Aorta (tissue), 5 donors: ENCODE data around the gene MYO18A. TPM values are rescaled to one million over a fixed set of nuclear protein-coding genes. Genes with fewer than 3 reads are reported as not detected.
"Not testable (repeated sequence)": the region's sequence is repeated elsewhere in the genome, so short reads cannot be mapped to it uniquely, and the experiment has no call there.

ENCODE experiments used
- ATAC-seq: fragments of 200-7000 bp; cut with Tn5 transposase; one replicate; pipeline ENCODE4 v1.9.1; 2022; ENCODE audit warnings: moderate library complexity; ENCODE audit not compliant: low FRiP score
- DNase-seq, 2 donors: peaks; one replicate each; pipeline ENCODE4 v3.0.0-alpha.2; 2020
- H3K27ac ChIP-seq, 2 donors: one replicate each; pipeline ENCODE4 v1.5.1; 2013; ENCODE audit warnings: low read length in 2 of 2, mild to moderate bottlenecking in 2 of 2, moderate library complexity in 2 of 2, control low read depth in 1 of 2, inconsistent platforms in 1 of 2, low read depth in 1 of 2
- H3K27me3 ChIP-seq, 2 donors: one replicate each; pipeline ENCODE4 v1.6.1; 2013; ENCODE audit warnings: control low read depth in 1 of 2, low read length in 1 of 2, mild to moderate bottlenecking in 1 of 2, moderate library complexity in 1 of 2; ENCODE audit not compliant: insufficient read depth in 2 of 2, control insufficient read depth in 1 of 2
- H3K36me3 ChIP-seq, 2 donors: one replicate each; pipeline ENCODE4 v1.6.1; 2013; ENCODE audit warnings: control low read depth in 1 of 2, low read length in 1 of 2, mild to moderate bottlenecking in 1 of 2; ENCODE audit not compliant: insufficient read depth in 2 of 2, control insufficient read depth in 1 of 2
- H3K4me1 ChIP-seq, 2 donors: one replicate each; pipeline ENCODE4 v1.6.1; 2013; ENCODE audit warnings: low read length in 2 of 2, control low read depth in 1 of 2, mild to moderate bottlenecking in 1 of 2, moderate library complexity in 1 of 2; ENCODE audit not compliant: insufficient read depth in 2 of 2, control insufficient read depth in 1 of 2
- H3K4me3 ChIP-seq, 2 donors: one replicate each; pipeline ENCODE4 v1.5.1; 2013; ENCODE audit warnings: low read length in 2 of 2, control low read depth in 1 of 2, mild to moderate bottlenecking in 1 of 2
- H3K9me3 ChIP-seq: one replicate; pipeline ENCODE4 v1.6.1; 2013; ENCODE audit warnings: mild to moderate bottlenecking, low read length; ENCODE audit not compliant: control insufficient read depth
- WGBS, 2 donors: extraction: QIAGEN DNeasy Blood & Tissue Kit; methylation state at CpG; one replicate each; pipeline ENCODE4 v1.1.7; 2013; 5-methylcytosine and 5-hydroxymethylcytosine counted together
- intact Hi-C, 2 donors: fragments of 100-400 bp; cut with DNase I; formaldehyde crosslinking; loops; one replicate each; pipeline versions ENCODE4 v1.14.2 to v1.15.0; 2022
- polyA plus RNA-seq, 2 donors: library from polyadenylated mRNA; stranded (reverse); fragments of 200-250 nt; gene quantifications; one replicate each; pipeline ENCODE4 v1.2.3, GENCODE V29; 2013
- total RNA-seq, 2 donors: library from RNA; stranded (reverse); fragmentation: NEBNext Ultra II Directional; extraction: Animal tissue kit (Norgen Biotek cat#: 25700); gene quantifications; one replicate each; pipeline ENCODE4 v1.2.1, GENCODE V29; 2021
- donor health status: healthy with polysubstance abuse.
- donor health status: Bipolar disorder and iron deficiency.
- donor health status: DM: no; HTN: no; CAD: no.
- donor health status: DM: no; HTN: no; CAD: no.
- donor health status: DM: yes; HTN: yes; CAD: no.

The MYO18A gene
- total and polyA plus RNA-seq, 4 donors: 17.4 to 116 (median 104) TPM

DNA sequence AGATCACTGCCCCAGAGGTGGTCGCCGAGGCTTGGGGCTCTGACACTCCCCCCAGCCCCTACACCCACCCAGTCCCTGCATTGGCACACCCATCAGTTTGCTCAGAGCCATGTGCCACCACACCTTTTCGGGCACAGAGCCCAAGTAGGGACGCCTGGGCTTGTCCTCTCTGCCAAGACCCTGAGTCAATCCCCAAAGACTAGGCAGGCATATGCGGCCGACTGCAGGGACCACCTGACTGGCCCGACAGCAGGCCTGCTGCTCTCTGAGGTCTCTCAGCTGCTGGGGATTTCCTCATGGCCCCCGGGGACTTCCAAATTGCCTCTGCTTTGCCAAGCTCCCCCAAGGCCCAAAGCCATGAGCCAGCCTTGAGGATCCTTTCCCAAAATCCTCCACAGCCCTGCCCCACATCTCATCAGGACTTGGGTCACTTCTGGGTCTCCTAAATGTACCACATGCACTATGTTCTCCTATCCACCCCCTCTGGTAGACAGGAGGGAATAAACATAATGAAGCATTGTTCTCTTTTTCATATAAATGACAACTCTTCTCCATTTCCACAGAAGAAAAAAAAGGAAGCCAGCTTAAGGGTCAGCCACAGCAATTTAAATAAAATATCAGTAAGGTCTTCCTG, 30.6 kb downstream of the MYO18A start:
- H3K4me3 ChIP-seq: no peak overlapping the region
- H3K27ac ChIP-seq: no peak overlapping the region
- WGBS, 2 donors: 16 to 23% methylated on average over 8 of the region's 8 CpGs
- no peaks in the 10 kb centered on the region for H3K36me3 ChIP-seq
- H3K4me1 ChIP-seq: no peaks in the 10 kb centered on the region
- ATAC-seq (peak; percentile 12), DNase-seq (peak in 1 of 2 donors; percentile 63)
- no peaks in the 10 kb centered on the region for H3K27me3 ChIP-seq
- no peaks in the 10 kb centered on the region for H3K9me3 ChIP-seq
- intact Hi-C loops: loop anchor here (1.0 to 5.0 kb wide), 5 partner anchors 33 to 143 kb away; partner anchors contain the start of genes MYO18A (in 1 of the 2) and NUFIP2 (in 1 of the 2)

DNA sequence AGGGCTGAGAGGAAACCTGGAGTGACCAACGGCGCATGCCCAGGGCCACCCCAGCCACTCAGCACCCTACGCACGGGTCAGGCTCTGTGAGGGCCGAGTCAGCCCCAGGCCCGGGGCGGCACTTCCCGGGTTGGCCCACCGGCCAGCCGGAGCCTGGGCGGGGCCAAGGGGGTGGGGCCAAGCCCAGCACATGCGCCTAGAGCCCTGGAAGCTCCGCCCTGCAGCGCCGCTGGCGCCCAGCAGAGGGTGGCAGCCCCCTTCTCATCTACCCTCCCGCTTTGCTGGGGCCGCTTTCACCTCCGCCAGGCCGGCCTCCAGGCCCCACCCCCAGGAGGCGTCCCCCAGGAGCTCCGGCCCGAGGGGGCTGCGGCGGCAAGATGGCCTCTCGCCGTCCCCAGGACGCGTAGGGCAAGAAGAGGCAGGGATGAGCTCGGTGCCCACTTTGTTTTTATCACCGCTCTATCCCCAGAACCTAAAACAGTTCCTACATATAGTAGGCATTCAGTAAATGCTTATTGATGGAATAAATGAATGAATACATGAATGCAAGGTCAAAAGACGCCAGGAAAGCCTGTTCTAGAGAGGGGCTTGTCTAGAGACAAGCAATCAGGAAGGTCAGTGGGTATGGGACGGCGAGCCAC, 31.3 kb downstream of the MYO18A start:
- H3K36me3 ChIP-seq: no peaks in the 10 kb centered on the region

DNA sequence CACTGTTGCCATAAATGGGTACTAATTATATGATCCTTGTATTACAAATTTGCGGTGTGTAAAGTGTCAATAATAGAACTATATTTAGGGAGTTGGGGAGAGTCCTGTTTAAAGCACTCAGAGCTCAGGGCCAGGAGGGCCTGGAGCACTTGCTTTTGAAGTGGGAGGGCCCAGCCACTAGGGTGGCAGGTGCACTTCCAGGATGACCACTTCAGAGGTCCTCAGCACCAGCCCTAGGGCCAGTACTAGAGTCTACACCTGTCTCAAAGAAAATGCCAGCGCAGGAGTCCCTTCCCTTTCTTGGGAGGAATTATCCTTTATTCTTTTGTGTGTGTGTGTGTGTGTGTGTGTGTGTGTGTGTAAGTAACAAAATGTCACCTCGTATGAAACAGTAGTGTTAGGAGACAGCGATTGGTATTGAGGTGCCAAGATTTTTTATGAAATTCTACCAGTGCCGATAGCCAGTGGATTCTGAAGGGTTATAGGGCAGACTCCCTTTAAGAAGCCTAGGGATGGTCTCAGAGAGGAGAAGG, 31.9 kb downstream of the MYO18A start:
- no peaks in the 10 kb centered on the region for H3K27me3 ChIP-seq
- no peaks in the 10 kb centered on the region for H3K9me3 ChIP-seq
- intact Hi-C loops: loop anchor here (1.0 to 5.0 kb wide), 5 partner anchors 32 to 144 kb away; partner anchors contain the start of genes MYO18A (in 2 of the 2) and NUFIP2 (in 1 of the 2)
- H3K27ac ChIP-seq: peak overlapping the region in 1 of 2 donors; percentile 65
- DNase-seq: no peak
- H3K4me1 ChIP-seq: no peaks in the 10 kb centered on the region
- H3K4me3 ChIP-seq: no peak overlapping the region
- 31 to 33% methylated on average over 5 of the region's 5 CpGs for WGBS, 2 donors
- ATAC-seq: no peak
- no peaks in the 10 kb centered on the region for H3K36me3 ChIP-seq

More for the DNA sequence above, 31.3 kb downstream of the MYO18A start:
- ATAC-seq (peak; percentile 99), DNase-seq (peak; percentile 97 to 98)
- H3K9me3 ChIP-seq: no peaks in the 10 kb centered on the region
- H3K4me3 ChIP-seq: peak overlapping the region in 1 of 2 donors; percentile 37
- 4% methylated on average over 34 of the region's 34 CpGs for WGBS, 2 donors
- peak overlapping the region in 1 of 2 donors; percentile 65 for H3K27ac ChIP-seq
- H3K27me3 ChIP-seq: no peaks in the 10 kb centered on the region
- no peaks in the 10 kb centered on the region for H3K4me1 ChIP-seq
- intact Hi-C loops: loop anchor here (1.0 to 5.0 kb wide), 6 partner anchors 31 to 144 kb away; partner anchors contain the start of genes MYO18A (in 2 of the 2) and NUFIP2 (in 1 of the 2)

DNA sequence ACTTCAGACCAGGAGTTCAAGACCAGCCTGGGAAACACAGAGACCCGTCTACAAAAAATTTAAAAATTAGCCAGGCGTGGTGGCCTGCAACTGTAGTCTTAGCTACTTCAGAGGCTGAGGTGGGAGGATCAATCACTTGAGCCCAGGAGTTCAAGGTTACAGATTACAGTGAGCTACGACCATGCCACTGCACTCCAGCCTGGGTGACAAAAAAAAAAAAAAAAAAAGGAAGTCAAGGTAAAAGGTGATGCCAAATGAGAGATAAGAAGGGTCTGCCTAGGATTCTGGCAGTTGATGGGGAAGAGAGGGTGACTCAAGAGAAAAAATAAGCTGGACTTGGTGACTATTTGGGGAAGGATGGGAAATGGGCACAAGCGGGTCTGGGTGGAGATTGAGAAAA, 32.5 kb downstream of the MYO18A start:
- DNase-seq (no peak), ATAC-seq (no peak)
- 78 to 82% methylated on average over 4 of the region's 4 CpGs for WGBS, 2 donors
- Histone ChIP-seq H3K4me3 (no peak overlapping the region), H3K9me3 (no peaks in the 10 kb centered on the region), H3K27me3 (no peaks in the 10 kb centered on the region), H3K36me3 (no peaks in the 10 kb centered on the region), H3K4me1 (no peaks in the 10 kb centered on the region), H3K27ac (no peak overlapping the region)
- intact Hi-C loops: loop anchor here (1.0 to 5.0 kb wide), 5 partner anchors 33 to 145 kb away; partner anchors contain the start of genes MYO18A (in 2 of the 2) and NUFIP2 (in 1 of the 2)

DNA sequence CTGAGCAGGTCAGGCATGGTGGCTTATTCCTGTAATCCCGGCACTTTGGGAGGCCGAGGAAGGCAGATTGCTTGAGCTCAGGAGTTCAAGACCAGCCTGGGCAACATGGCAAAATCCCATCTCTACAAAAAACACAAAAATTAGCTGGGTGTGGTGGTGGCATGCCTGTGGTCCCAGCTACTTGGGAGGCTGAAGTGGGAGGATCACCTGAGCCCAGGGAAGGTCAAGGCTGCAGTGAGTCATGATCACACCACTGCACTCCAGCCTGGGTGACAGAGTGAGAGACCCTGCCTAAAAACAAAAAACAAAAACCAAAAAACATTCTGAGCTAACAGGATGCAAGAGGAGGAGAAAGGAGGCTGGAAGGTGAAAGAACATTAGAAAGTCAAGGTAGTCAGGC, 33.0 kb downstream of the MYO18A start:
- intact Hi-C loops: loop anchor here in 1 of 2 donors (5.0 kb wide), 3 partner anchors 35 to 145 kb away; partner anchors contain the start of genes MYO18A and NUFIP2
- WGBS, 2 donors: 83 to 93% methylated on average over 2 of the region's 2 CpGs
- not testable (repeated sequence) for H3K9me3 ChIP-seq, H3K27me3 ChIP-seq, ATAC-seq, H3K4me1 ChIP-seq, DNase-seq, H3K4me3 ChIP-seq, H3K36me3 ChIP-seq, H3K27ac ChIP-seq

GRCh38 chr17:29146369-29146972, 33.7 kb downstream of the MYO18A start:
- Histone ChIP-seq H3K4me1 (no peaks in the 10 kb centered on the region), H3K27ac (no peak overlapping the region), H3K27me3 (no peaks in the 10 kb centered on the region), H3K36me3 (no peaks in the 10 kb centered on the region), H3K4me3 (no peak overlapping the region), H3K9me3 (no peaks in the 10 kb centered on the region)
- ATAC-seq (no peak), DNase-seq (no peak)
- 78 to 80% methylated on average over 2 of the region's 2 CpGs for WGBS, 2 donors
- intact Hi-C loops: loop anchor here in 1 of 2 donors (5.0 kb wide), 3 partner anchors 36 to 146 kb away; partner anchors contain the start of genes MYO18A and NUFIP2

DNA sequence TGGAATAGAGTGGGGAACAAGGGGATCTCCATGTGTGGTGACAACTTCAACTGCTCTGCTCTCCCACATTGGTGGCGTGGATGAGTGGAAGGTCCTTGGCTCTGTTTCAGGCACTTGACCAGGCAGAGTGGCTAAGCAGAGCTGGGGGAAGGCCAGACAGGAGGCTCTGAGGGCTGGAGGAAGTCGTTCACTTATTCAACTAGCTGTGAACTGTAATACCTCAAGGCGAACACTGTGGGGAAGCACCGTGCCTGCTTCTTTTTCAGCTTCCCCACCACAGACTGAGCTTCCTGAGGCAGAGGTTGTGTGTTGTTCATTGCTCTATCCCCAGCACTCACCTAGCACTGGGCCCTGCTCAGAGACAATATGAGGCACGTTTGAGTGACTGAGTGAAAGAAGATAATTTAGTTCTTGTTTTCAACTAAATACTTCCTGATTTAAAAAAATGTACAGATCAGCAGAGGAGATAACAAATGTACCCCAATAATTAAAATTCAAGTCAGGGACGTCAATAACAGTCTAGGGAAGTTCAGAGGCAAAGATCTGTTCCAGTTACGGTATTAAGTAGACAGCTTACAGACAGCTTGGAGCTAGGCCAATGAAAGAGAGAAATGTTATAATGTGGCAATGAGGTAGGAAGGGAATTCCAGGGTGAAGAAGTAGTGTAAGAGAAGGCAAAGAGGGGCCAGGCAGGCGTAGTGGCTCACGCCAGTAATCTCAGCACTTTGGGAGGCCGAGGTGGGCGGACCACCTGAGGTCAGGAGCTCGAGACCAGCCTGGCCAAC, 34.7 kb downstream of the MYO18A start:
- WGBS, 2 donors: 31% methylated on average over 12 of the region's 12 CpGs
- DNase-seq (peak in 1 of 2 donors; percentile 75), ATAC-seq (peak; percentile 47)
- no peaks in the 10 kb centered on the region for H3K4me1 ChIP-seq
- no peak overlapping the region for H3K4me3 ChIP-seq
- no peak overlapping the region for H3K27ac ChIP-seq
- H3K36me3 ChIP-seq: no peaks in the 10 kb centered on the region
- no peaks in the 10 kb centered on the region for H3K9me3 ChIP-seq
- intact Hi-C loops: loop anchor here in 1 of 2 donors (5.0 kb wide), 3 partner anchors 37 to 147 kb away; partner anchors contain the start of genes MYO18A and NUFIP2
- no peaks in the 10 kb centered on the region for H3K27me3 ChIP-seq

GRCh38 chr17:29143894-29144293, 36.3 kb downstream of the MYO18A start:
- 58 to 75% methylated on average over 2 of the region's 2 CpGs for WGBS, 2 donors
- no peaks in the 10 kb centered on the region for H3K4me1 ChIP-seq
- intact Hi-C loops: no loop called here

More at GRCh38 chr17:29143894-29144293, 36.3 kb downstream of the MYO18A start:
- no peak overlapping the region for H3K27ac ChIP-seq
- no peaks in the 10 kb centered on the region for H3K27me3 ChIP-seq
- DNase-seq (peak in 1 of 2 donors; percentile 41), ATAC-seq (no peak)
- no peaks in the 10 kb centered on the region for H3K9me3 ChIP-seq
- H3K4me3 ChIP-seq: no peak overlapping the region
- no peaks in the 10 kb centered on the region for H3K36me3 ChIP-seq
